Neural progenitor cell (in vitro differentiated cells): ENCODE data around the gene LDLRAD4. TPM values are rescaled to one million over a fixed set of nuclear protein-coding genes. Genes with fewer than 3 reads are reported as not detected.

ENCODE experiments used
- DNase-seq: peaks from one replicate; pipeline ENCODE4 v3.0.0-alpha.2; 2016; ENCODE audit warnings: low spot score
- H2AFZ ChIP-seq: fragments of 200-600 bp; sonication (generic); replicated peaks from 2 replicates; pipeline ENCODE4 v1.6.1; 2016; ENCODE audit warnings: antibody characterized with exemption
- H3F3A ChIP-seq: fragments of 200-600 bp; sonication (generic); 2 replicates; pipeline ENCODE4 v1.6.1; 2016; ENCODE audit warnings: antibody characterized with exemption, low read depth
- H3K27ac ChIP-seq: fragments of 200-600 bp; sonication (generic); 2 replicates; pipeline ENCODE4 v1.5.1; 2016; ENCODE audit warnings: mild to moderate bottlenecking
- H3K27me3 ChIP-seq: fragments of 200-600 bp; sonication (generic); 2 replicates; pipeline ENCODE4 v1.6.1; 2016; ENCODE audit warnings: mild to moderate bottlenecking, moderate library complexity
- H3K36me3 ChIP-seq: fragments of 200-600 bp; sonication (generic); 2 replicates; pipeline ENCODE4 v1.5.1; 2016
- H3K4me1 ChIP-seq: fragments of 200-600 bp; sonication (generic); 2 replicates; pipeline ENCODE4 v1.6.1; 2016; ENCODE audit warnings: mixed run types
- H3K4me2 ChIP-seq: fragments of 200-600 bp; sonication (generic); 2 replicates; pipeline ENCODE4 v1.6.1; 2016
- H3K4me3 ChIP-seq: fragments of 200-600 bp; sonication (generic); 2 replicates; pipeline ENCODE4 v1.5.1; 2016
- H3K79me2 ChIP-seq: fragments of 200-600 bp; sonication (generic); 2 replicates; pipeline ENCODE4 v1.6.1; 2016; ENCODE audit warnings: low read depth
- H3K9ac ChIP-seq: fragments of 200-600 bp; sonication (generic); 2 replicates; pipeline ENCODE4 v1.6.1; 2016
- H3K9me3 ChIP-seq: fragments of 200-600 bp; sonication (generic); 2 replicates; pipeline ENCODE4 v1.5.1; 2016; ENCODE audit warnings: low read depth
- H4K20me1 ChIP-seq: fragments of 200-600 bp; sonication (generic); 2 replicates; pipeline ENCODE4 v1.6.1; 2016; ENCODE audit warnings: low read depth
- H3K27ac Mint-ChIP-seq: 3 replicates; pipeline ENCODE4 v1.8.0; 2021; ENCODE audit warnings: mixed read lengths
- H3K27me3 Mint-ChIP-seq: 2 replicates; pipeline ENCODE4 v1.8.0; 2022; ENCODE audit warnings: low read depth, mild to moderate bottlenecking, inconsistent platforms, moderate library complexity, mixed read lengths; ENCODE audit not compliant: insufficient read depth
- H3K36me3 Mint-ChIP-seq: 3 replicates; pipeline ENCODE4 v1.8.0; 2021; ENCODE audit warnings: mixed read lengths
- H3K4me1 Mint-ChIP-seq: 3 replicates; pipeline ENCODE4 v1.8.0; 2021; ENCODE audit warnings: mixed read lengths
- H3K4me3 Mint-ChIP-seq: 3 replicates; pipeline ENCODE4 v1.8.0; 2021; ENCODE audit warnings: mild to moderate bottlenecking, moderate library complexity, mixed read lengths
- H3K9me3 Mint-ChIP-seq: 3 replicates; pipeline ENCODE4 v1.8.0; 2020; ENCODE audit warnings: mixed read lengths
- CTCF ChIP-seq: fragments of 200-600 bp; sonication (generic); IDR thresholded peaks from 2 replicates; pipeline ENCODE4 v1.5.1; 2017; ENCODE audit warnings: antibody characterized with exemption, mild to moderate bottlenecking
- EZH2 ChIP-seq: fragments of 200-600 bp; sonication (generic); IDR thresholded peaks from 2 replicates; pipeline ENCODE4 v1.6.1; 2017; ENCODE audit warnings: antibody characterized with exemption, mild to moderate bottlenecking, moderate library complexity
- EZH2phosphoT487 ChIP-seq: fragments of 200-600 bp; sonication (generic); IDR thresholded peaks from 2 replicates; pipeline ENCODE4 v1.6.1; 2017; ENCODE audit warnings: antibody characterized with exemption
- total RNA-seq: library from RNA; depleted of rRNA; stranded (reverse); fragments of >200 nt; gene quantifications from 2 replicates; pipeline ENCODE4 v1.2.3, GENCODE V29; 2015; ENCODE audit warnings: low replicate concordance

The LDLRAD4 gene
- total RNA-seq, 1 donor from 2014 or later, result 0.65 TPM

GRCh38 chr18:13381944-13382365 is 163.4 kb downstream of the LDLRAD4 start:
- Histone ChIP-seq H3K79me2 (no peaks in the 10 kb centered on the region), H3K4me3 (no peak overlapping the region), H3K4me1 (no peaks in the 10 kb centered on the region), H3K36me3 (no peaks in the 10 kb centered on the region), H3K4me2 (no peak overlapping the region), H3K9ac (no peak overlapping the region), H3K27me3 (no peaks in the 10 kb centered on the region), H3K9me3 (no peaks in the 10 kb centered on the region), H2AFZ (no peak overlapping the region), H3F3A (no peaks in the 10 kb centered on the region), H4K20me1 (no peaks in the 10 kb centered on the region), H3K27ac (no peak overlapping the region)
- Mint-ChIP-seq H3K9me3 (no peaks in the 10 kb centered on the region), H3K36me3 (no peaks in the 10 kb centered on the region), H3K4me3 (peak overlapping the region; percentile 37), H3K27ac (peak overlapping the region; percentile 96), H3K4me1 (peaks cover 61% of the 10 kb centered on the region), H3K27me3 (peaks cover 15% of the 10 kb centered on the region)
- no peak for DNase-seq
- TF ChIP-seq CTCF (no peak), EZH2 (no peak), EZH2phosphoT487 (no peak)

GRCh38 chr18:13382366-13382953 is 163.9 kb downstream of the LDLRAD4 start:
- H3K4me3 ChIP-seq, result no peak overlapping the region
- peaks cover 57% of the 10 kb centered on the region for H3K4me1 Mint-ChIP-seq
- no peaks in the 10 kb centered on the region for H3F3A ChIP-seq
- H3K79me2 ChIP-seq, result no peaks in the 10 kb centered on the region
- no peaks in the 10 kb centered on the region for H3K9me3 Mint-ChIP-seq
- no peak for DNase-seq
- no peak overlapping the region for H3K9ac ChIP-seq
- no peaks in the 10 kb centered on the region for H3K36me3 Mint-ChIP-seq
- no peaks in the 10 kb centered on the region for H4K20me1 ChIP-seq
- H3K27me3 ChIP-seq, result no peaks in the 10 kb centered on the region
- peak overlapping the region; percentile 28 for H3K4me3 Mint-ChIP-seq
- no peak for TF ChIP-seq CTCF
- no peak for TF ChIP-seq EZH2
- no peak for TF ChIP-seq EZH2phosphoT487
- H3K4me2 ChIP-seq, result no peak overlapping the region
- H3K4me1 ChIP-seq, result no peaks in the 10 kb centered on the region
- no peaks in the 10 kb centered on the region for H3K36me3 ChIP-seq
- H3K27ac Mint-ChIP-seq, result peak overlapping the region; percentile 96
- no peaks in the 10 kb centered on the region for H3K9me3 ChIP-seq
- H3K27me3 Mint-ChIP-seq, result peaks cover 12% of the 10 kb centered on the region
- no peak overlapping the region for H2AFZ ChIP-seq
- H3K27ac ChIP-seq, result no peak overlapping the region

- Mint-ChIP-seq H3K9me3 (no peaks in the 10 kb centered on the region), H3K27me3 (peaks cover 10% of the 10 kb centered on the region), H3K4me3 (peak overlapping the region; percentile 28), H3K27ac (peak overlapping the region; percentile 96), H3K36me3 (no peaks in the 10 kb centered on the region), H3K4me1 (peaks cover 55% of the 10 kb centered on the region)
- H3K9me3 ChIP-seq, result no peaks in the 10 kb centered on the region
- DNase-seq, result no peak
- H4K20me1 ChIP-seq, result no peaks in the 10 kb centered on the region
- H3K9ac ChIP-seq, result no peak overlapping the region
- no peaks in the 10 kb centered on the region for H3F3A ChIP-seq
- no peak overlapping the region for H2AFZ ChIP-seq
- no peak overlapping the region for H3K27ac ChIP-seq
- TF ChIP-seq CTCF, result no peak
- TF ChIP-seq EZH2, result no peak
- TF ChIP-seq EZH2phosphoT487, result no peak
- H3K36me3 ChIP-seq, result no peaks in the 10 kb centered on the region
- no peak overlapping the region for H3K4me2 ChIP-seq
- no peak overlapping the region for H3K4me3 ChIP-seq
- no peaks in the 10 kb centered on the region for H3K4me1 ChIP-seq
- H3K79me2 ChIP-seq, result no peaks in the 10 kb centered on the region
- no peaks in the 10 kb centered on the region for H3K27me3 ChIP-seq
Measured at GRCh38 chr18:13382954-13383827, 164.6 kb downstream of the LDLRAD4 start.
